ENCODE measurements around the gene PCLO.

- no peak for TF ChIP-seq CTCF (IDR thresholded peaks at IDR 0.05)
- TF ChIP-seq POLR2AphosphoS5 (IDR thresholded peaks at IDR 0.05), result no peak
- no peak for TF ChIP-seq POLR2A (IDR thresholded peaks at IDR 0.05)
These were observed 217.2 kb downstream of the PCLO start for GRCh38 chr7:82945480-82945879.
